Calu3 (cell line): ENCODE measurements around the gene CACNA1G. TPM values are rescaled to one million over a fixed set of nuclear protein-coding genes. Genes with fewer than 3 reads are reported as not detected.

ENCODE experiments used
- BruUV-seq: library from RNA; stranded (reverse); fragments of 400-500 nt; replicated peaks from 2 replicates; lab custom pipeline; 2021; lab: Mats Ljungman, UMichigan
- CTCF ChIA-PET: fragments of 300-600 bp; sonication (Branson Sonifier 250); formaldehyde crosslinking; loops from one replicate; lab custom pipeline; 2022; ENCODE audit warnings: antibody characterized with exemption; lab: Charles Lee
- DNase-seq: peaks from one replicate; pipeline ENCODE4 v3.0.0; 2022
- H3K27ac Mint-ChIP-seq: one replicate; pipeline ENCODE4 v1.8.0; 2022; ENCODE audit warnings: mixed read lengths; ENCODE audit not compliant: unreplicated experiment
- H3K27me3 Mint-ChIP-seq: one replicate; pipeline ENCODE4 v1.8.0; 2022; ENCODE audit warnings: mixed read lengths; ENCODE audit not compliant: unreplicated experiment
- H3K36me3 Mint-ChIP-seq: one replicate; pipeline ENCODE4 v1.8.0; 2022; ENCODE audit warnings: mild to moderate bottlenecking, moderate library complexity, mixed read lengths; ENCODE audit not compliant: insufficient read depth, unreplicated experiment
- H3K4me1 Mint-ChIP-seq: one replicate; pipeline ENCODE4 v1.8.0; 2022; ENCODE audit warnings: mild to moderate bottlenecking, low read depth, mixed read lengths; ENCODE audit not compliant: unreplicated experiment
- H3K4me3 Mint-ChIP-seq: one replicate; pipeline ENCODE4 v1.8.0; 2022; ENCODE audit warnings: mild to moderate bottlenecking, low read depth, moderate library complexity, mixed read lengths; ENCODE audit not compliant: unreplicated experiment
- H3K9me3 Mint-ChIP-seq: one replicate; pipeline ENCODE4 v1.8.0; 2022; ENCODE audit warnings: low read depth, mixed read lengths; ENCODE audit not compliant: unreplicated experiment
- CTCF ChIP-seq: fragments of 200-600 bp; IDR thresholded peaks from one replicate; pipeline ENCODE4 v1.8.0; 2022; ENCODE audit warnings: antibody characterized with exemption; ENCODE audit not compliant: unreplicated experiment
- intact Hi-C: fragments of 100-400 bp; cut with micrococcal nuclease; formaldehyde crosslinking; loops from one replicate; pipeline ENCODE4 v1.10.0; 2022; ENCODE audit not compliant: unreplicated experiment
- total RNA-seq: library from RNA; stranded (reverse); gene quantifications from 2 replicates; pipeline ENCODE4 v1.2.3, GENCODE V29; 2022

CACNA1G gene
- total RNA-seq, 1 experiment from 2014 or later: not detected

- no peak overlapping the region for H3K4me3 Mint-ChIP-seq
- DNase-seq: no peak
- no peak for TF ChIP-seq CTCF
- no peaks in the 10 kb centered on the region for H3K4me1 Mint-ChIP-seq
- no peaks in the 10 kb centered on the region for H3K36me3 Mint-ChIP-seq
- no TSS peak for BruUV-seq
- H3K27me3 Mint-ChIP-seq: peaks cover 100% of the 10 kb centered on the region
- CTCF ChIA-PET: interaction anchor here (1.0 kb wide), 1 partner anchor 22 kb away, joined by 3 read pairs; no protein-coding TSS in a partner anchor
- intact Hi-C loops: no loop called here
- H3K27ac Mint-ChIP-seq: no peak overlapping the region
- H3K9me3 Mint-ChIP-seq: no peaks in the 10 kb centered on the region
Measured at GRCh38 chr17:50602836-50603235, 42.3 kb downstream of the CACNA1G start.

GRCh38 chr17:50603340-50603739, 42.8 kb downstream of the CACNA1G start:
- no peak overlapping the region for H3K4me3 Mint-ChIP-seq

GRCh38 chr17:50604513-50604912, 44.0 kb downstream of the CACNA1G start:
- CTCF ChIA-PET: interaction anchor here (0.6 to 0.7 kb wide), 3 partner anchors 23 to 92 kb away, joined by 3 to 4 read pairs (median 4); no protein-coding TSS in a partner anchor
- BruUV-seq: no TSS peak
- Mint-ChIP-seq H3K36me3 (no peaks in the 10 kb centered on the region), H3K4me3 (no peak overlapping the region), H3K9me3 (no peaks in the 10 kb centered on the region), H3K27me3 (peaks cover 100% of the 10 kb centered on the region), H3K27ac (no peak overlapping the region), H3K4me1 (no peaks in the 10 kb centered on the region)
- no peak for TF ChIP-seq CTCF
- no peak for DNase-seq
- intact Hi-C loops: no loop called here

More at GRCh38 chr17:50603340-50603739, 42.8 kb downstream of the CACNA1G start:
- intact Hi-C loops: no loop called here
- BruUV-seq: no TSS peak
- H3K36me3 Mint-ChIP-seq: no peaks in the 10 kb centered on the region
- TF ChIP-seq CTCF: no peak
- no peaks in the 10 kb centered on the region for H3K9me3 Mint-ChIP-seq
- no peaks in the 10 kb centered on the region for H3K4me1 Mint-ChIP-seq
- peak; percentile 47 for DNase-seq
- CTCF ChIA-PET: interaction anchor here (1.0 kb wide), 1 partner anchor 21 kb away, joined by 3 read pairs; no protein-coding TSS in a partner anchor
- H3K27me3 Mint-ChIP-seq: peaks cover 100% of the 10 kb centered on the region
- no peak overlapping the region for H3K27ac Mint-ChIP-seq

GRCh38 chr17:50605429-50605828, 44.9 kb downstream of the CACNA1G start:
- CTCF ChIA-PET: interaction anchor here (0.7 kb wide), 1 partner anchor 22 kb away, joined by 3 read pairs; no protein-coding TSS in a partner anchor
- H3K27ac Mint-ChIP-seq: no peak overlapping the region
- H3K9me3 Mint-ChIP-seq: no peaks in the 10 kb centered on the region
- peaks cover 100% of the 10 kb centered on the region for H3K27me3 Mint-ChIP-seq
- no TSS peak for BruUV-seq
- no peaks in the 10 kb centered on the region for H3K4me1 Mint-ChIP-seq
- H3K36me3 Mint-ChIP-seq: no peaks in the 10 kb centered on the region
- no peak for TF ChIP-seq CTCF
- no peak overlapping the region for H3K4me3 Mint-ChIP-seq
- intact Hi-C loops: no loop called here
- no peak for DNase-seq
